Liver (tissue), 9 donors: Measurements from ENCODE around the gene RNF215. TPM values are rescaled to one million over a fixed set of nuclear protein-coding genes. Genes with fewer than 3 reads are reported as not detected.

ENCODE experiments used
- DNase-seq: peaks from one replicate; pipeline ENCODE4 v3.0.0-alpha.2; 2017; ENCODE audit warnings: low spot score
- H3K27ac ChIP-seq, 2 donors: one replicate each; pipeline ENCODE4 v1.7.0; 2013; ENCODE audit warnings: inconsistent platforms in 2 of 2, low read length in 2 of 2, control low read depth in 1 of 2, low read depth in 1 of 2, mild to moderate bottlenecking in 1 of 2
- H3K27me3 ChIP-seq, 4 donors: one replicate each; pipeline versions ENCODE4 v1.6.1 to v1.7.0; 2013; ENCODE audit warnings: low read length in 3 of 4, inconsistent platforms in 1 of 4, mild to moderate bottlenecking in 1 of 4, moderate library complexity in 1 of 4; ENCODE audit not compliant: control insufficient read depth in 4 of 4, insufficient read depth in 4 of 4
- H3K36me3 ChIP-seq, 4 donors: one replicate each; pipeline versions ENCODE4 v1.6.1 to v1.7.0; 2013; ENCODE audit warnings: low read length in 3 of 4, mild to moderate bottlenecking in 3 of 4, low read depth in 1 of 4, moderate library complexity in 1 of 4; ENCODE audit not compliant: control insufficient read depth in 4 of 4, insufficient read depth in 3 of 4
- H3K4me1 ChIP-seq, 4 donors: one replicate each; pipeline versions ENCODE4 v1.6.1 to v1.7.0; 2013; ENCODE audit warnings: low read length in 3 of 4, mild to moderate bottlenecking in 3 of 4, moderate library complexity in 1 of 4; ENCODE audit not compliant: control insufficient read depth in 4 of 4, insufficient read depth in 4 of 4
- H3K4me3 ChIP-seq, 3 donors: one replicate each; pipeline versions ENCODE4 v1.6.1 to v1.7.0; 2013; ENCODE audit warnings: low read length in 3 of 3, control low read depth in 1 of 3, low read depth in 1 of 3, mild to moderate bottlenecking in 1 of 3
- H3K9ac ChIP-seq, 2 donors: one replicate each; pipeline ENCODE4 v1.7.0; 2013; ENCODE audit warnings: low read length in 2 of 2, mild to moderate bottlenecking in 2 of 2, moderate library complexity in 2 of 2, control low read depth in 1 of 2, low read depth in 1 of 2
- H3K9me3 ChIP-seq, 4 donors: one replicate each; pipeline versions ENCODE4 v1.6.1 to v1.7.0; 2013; ENCODE audit warnings: low read length in 3 of 4; ENCODE audit not compliant: control insufficient read depth in 4 of 4
- ATF3 ChIP-seq: IDR thresholded peaks from 2 replicates; pipeline ENCODE4 v1.6.1; 2016; ENCODE audit warnings: antibody characterized with exemption
- CTCF ChIP-seq: fragments of 150-350 bp; IDR thresholded peaks from 2 replicates; pipeline ENCODE4 v1.5.1; 2017; ENCODE audit warnings: improper control_type of control experiment, low read depth, low read length; ENCODE audit not compliant: missing input control
- EGR1 ChIP-seq, 2 donors: IDR thresholded peaks; 2 replicates each; pipeline ENCODE4 v1.6.1; 2016 to 2018; ENCODE audit warnings: antibody characterized with exemption in 2 of 2, low read depth in 2 of 2
- FOXA1 ChIP-seq: IDR thresholded peaks from 2 replicates; pipeline ENCODE4 v1.6.1; 2016; ENCODE audit warnings: antibody characterized with exemption
- FOXA2 ChIP-seq: IDR thresholded peaks from 2 replicates; pipeline ENCODE4 v1.6.1; 2016; ENCODE audit warnings: antibody characterized with exemption
- GABPA ChIP-seq, 2 donors: IDR thresholded peaks in 1 of 2; conservative IDR thresholded peaks in 1 of 2; 2 replicates each; pipeline ENCODE4 v1.6.1; 2016; ENCODE audit warnings: antibody characterized with exemption in 2 of 2, mild to moderate bottlenecking in 1 of 2, moderate library complexity in 1 of 2
- HNF4A ChIP-seq, 2 donors: conservative IDR thresholded peaks; 2 replicates each; pipeline ENCODE4 v1.6.1; 2016; ENCODE audit warnings: antibody characterized with exemption in 2 of 2, mild to moderate bottlenecking in 2 of 2
- HNF4G ChIP-seq: IDR thresholded peaks from 2 replicates; pipeline ENCODE4 v1.6.1; 2016; ENCODE audit warnings: antibody characterized with exemption
- JUND ChIP-seq, 2 donors: IDR thresholded peaks; 2 replicates each; pipeline ENCODE4 v1.6.1; 2016; ENCODE audit warnings: antibody characterized with exemption in 2 of 2
- MAX ChIP-seq: IDR thresholded peaks from 2 replicates; pipeline ENCODE4 v1.6.1; 2016; ENCODE audit warnings: antibody characterized with exemption
- NR2F2 ChIP-seq: IDR thresholded peaks from 2 replicates; pipeline ENCODE4 v1.6.1; 2016; ENCODE audit warnings: antibody characterized with exemption
- RAD21 ChIP-seq, 2 donors: IDR thresholded peaks; 2 replicates each; pipeline ENCODE4 v1.6.1; 2016; ENCODE audit warnings: antibody characterized with exemption in 2 of 2, mild to moderate bottlenecking in 2 of 2
- REST ChIP-seq: IDR thresholded peaks from 2 replicates; pipeline ENCODE4 v1.6.1; 2016; ENCODE audit warnings: antibody characterized with exemption, mild to moderate bottlenecking
- RXRA ChIP-seq, 2 donors: IDR thresholded peaks; 2 replicates each; pipeline ENCODE4 v1.6.1; 2017 to 2018; ENCODE audit warnings: antibody characterized with exemption in 2 of 2, mild to moderate bottlenecking in 1 of 2
- SP1 ChIP-seq: IDR thresholded peaks from 2 replicates; pipeline ENCODE4 v1.6.1; 2018; ENCODE audit warnings: antibody characterized with exemption, mild to moderate bottlenecking
- TAF1 ChIP-seq: conservative IDR thresholded peaks from 2 replicates; pipeline ENCODE4 v1.6.1; 2016; ENCODE audit warnings: antibody characterized with exemption, mild to moderate bottlenecking
- YY1 ChIP-seq: IDR thresholded peaks from 2 replicates; pipeline ENCODE4 v1.6.1; 2016; ENCODE audit warnings: antibody characterized with exemption, mild to moderate bottlenecking
- ZBTB33 ChIP-seq: IDR thresholded peaks from 2 replicates; pipeline ENCODE4 v1.6.1; 2016; ENCODE audit warnings: antibody characterized with exemption
- WGBS: extraction: QIAGEN DNeasy Blood & Tissue Kit; methylation state at CpG from one replicate; pipeline ENCODE4 v1.1.7; 2013; 5-methylcytosine and 5-hydroxymethylcytosine counted together
- polyA plus RNA-seq, 2 donors: library from polyadenylated mRNA; stranded (reverse) in 1 of 2; unstranded in 1 of 2; fragments of 200-250 nt in 1 of 2; fragments of >200 nt in 1 of 2; fragmentation: Nextera tagmentation in 1 of 2; extraction: Ambion mirVana in 1 of 2; gene quantifications; one replicate each; pipeline versions ENCODE4 v1.2.1 to v1.2.3, GENCODE V29; 2013 to 2015
- total RNA-seq, 2 donors: library from RNA; depleted of rRNA; stranded (reverse); fragments of >200 nt; gene quantifications; one replicate each; pipeline ENCODE4 v1.2.3, GENCODE V29; 2014
- donor health status: healthy.
- donor health status: healthy.
- donor health status: healthy.
- donor health status: healthy.
- donor health status: healthy.

Gene RNF215
- total and polyA plus RNA-seq, 4 donors: 0.71 to 7.3 (median 5.8) TPM

- TF ChIP-seq ZBTB33: no peak
- no peak for TF ChIP-seq HNF4A (conservative IDR thresholded peaks at IDR 0.05)
- no peak for TF ChIP-seq RAD21 (IDR thresholded peaks at IDR 0.05)
- no peak for TF ChIP-seq FOXA1
- TF ChIP-seq CTCF: no peak
- no peak for TF ChIP-seq RXRA (IDR thresholded peaks at IDR 0.05)
These were observed 46.6 kb upstream of the RNF215 start (continued) for GRCh38 chr22:30433773-30434172.

- Histone ChIP-seq H3K4me1 (peaks cover 4 to 28% (median 18%) of the 10 kb centered on the region in 4 donors), H3K9me3 (no peaks in the 10 kb centered on the region), H3K4me3 (no peak overlapping the region), H3K27me3 (no peaks in the 10 kb centered on the region), H3K27ac (no peak overlapping the region), H3K9ac (no peak overlapping the region), H3K36me3 (peaks cover 0 to 2% (median 0%) of the 10 kb centered on the region in 4 donors)
- WGBS: 93% methylated on average over 3 of the region's 3 CpGs
- no peak for TF ChIP-seq NR2F2
- DNase-seq: no peak
These were observed 46.0 kb upstream of the RNF215 start for GRCh38 chr22:30433227-30433626.

GRCh38 chr22:30432520-30432919, 45.3 kb upstream of the RNF215 start:
- no peaks in the 10 kb centered on the region for H3K27me3 ChIP-seq

More at GRCh38 chr22:30432520-30432919, 45.3 kb upstream of the RNF215 start:
- WGBS: 44% methylated on average over 2 of the region's 2 CpGs
- H3K4me3 ChIP-seq: no peak overlapping the region
- H3K36me3 ChIP-seq: peaks cover 0 to 2% (median 0%) of the 10 kb centered on the region in 4 donors
- no peak overlapping the region for H3K9ac ChIP-seq
- H3K27ac ChIP-seq: no peak overlapping the region
- peak; percentile 17 for TF ChIP-seq NR2F2
- TF ChIP-seq CTCF: no peak
- no peak for TF ChIP-seq FOXA1
- peak; percentile 91 for TF ChIP-seq HNF4G
- no peak for TF ChIP-seq REST
- peak in 1 of 2 donors; percentile 14 for TF ChIP-seq EGR1 (IDR thresholded peaks at IDR 0.05; ENCODE audit: low read depth in 2 of 2)
- no peak for TF ChIP-seq ZBTB33
- no peak for TF ChIP-seq TAF1
- no peak for TF ChIP-seq MAX
- peak; percentile 59 to 86 for TF ChIP-seq RXRA (IDR thresholded peaks at IDR 0.05)
- peak; percentile 22 for TF ChIP-seq YY1
- no peak for TF ChIP-seq ATF3
- TF ChIP-seq JUND (IDR thresholded peaks at IDR 0.05): peak in 1 of 2 donors; percentile 49
- no peak for TF ChIP-seq FOXA2
- TF ChIP-seq RAD21 (IDR thresholded peaks at IDR 0.05): peak in 1 of 2 donors; percentile 7
- TF ChIP-seq SP1: peak; percentile 47
- TF ChIP-seq HNF4A (conservative IDR thresholded peaks at IDR 0.05): peak; percentile 94 to 96
- no peak for TF ChIP-seq GABPA (IDR thresholded peaks at IDR 0.05 in 1 of 2, conservative IDR thresholded peaks at IDR 0.05 in 1 of 2)
- DNase-seq: no peak
- peaks cover 4 to 28% (median 18%) of the 10 kb centered on the region in 4 donors for H3K4me1 ChIP-seq
- H3K9me3 ChIP-seq: no peaks in the 10 kb centered on the region
